GM23338 (cell line): Measurements from ENCODE around the gene MLLT3.
"Not testable (repeated sequence)": the region's sequence is repeated elsewhere in the genome, so short reads cannot be mapped to it uniquely, and the experiment has no call there.

Experiments
- EZH2 ChIP-seq: fragments of 200-600 bp; sonication (generic); IDR thresholded peaks from one replicate; pipeline ENCODE4 v1.8.0; 2017; ENCODE audit warnings: antibody characterized with exemption, mild to moderate bottlenecking, low read depth; ENCODE audit not compliant: unreplicated experiment
- POLR2AphosphoS5 ChIP-seq: IDR thresholded peaks from 2 replicates; pipeline ENCODE4 v1.6.1; 2016; ENCODE audit warnings: antibody characterized with exemption, low read depth
- TF ChIP-seq, protein P1 (sequence below), 2 experiments: fragments of 200-600 bp in 1 of 2; sonication (generic) in 1 of 2; conservative IDR thresholded peaks; 2 replicates each; pipeline versions ENCODE4 v1.5.1 to v1.6.1; 2016 to 2017; ENCODE audit warnings: antibody characterized with exemption in 2 of 2, low read depth in 2 of 2, mild to moderate bottlenecking in 2 of 2, moderate library complexity in 1 of 2

DNA sequence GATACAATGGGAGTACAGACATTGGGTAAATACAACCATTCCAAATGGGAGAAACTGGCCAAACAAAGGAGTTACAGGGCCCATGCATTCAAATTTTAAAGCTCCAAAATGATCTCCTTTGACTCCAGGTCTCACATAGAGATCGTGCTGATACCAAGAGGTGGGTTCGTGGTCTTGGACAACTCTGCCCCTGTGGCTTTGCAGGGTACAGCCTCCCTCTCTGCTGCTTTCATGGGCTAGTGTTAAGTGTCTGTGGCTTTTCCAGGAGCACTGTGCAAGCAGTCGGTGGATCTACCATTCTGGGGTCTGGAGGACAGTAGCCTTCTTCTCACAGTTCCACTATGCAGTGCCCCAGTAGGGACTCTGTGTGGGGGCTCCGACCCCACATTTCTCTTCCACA is 39.2 kb downstream of the MLLT3 start:
- TF ChIP-seq, protein P1, sequence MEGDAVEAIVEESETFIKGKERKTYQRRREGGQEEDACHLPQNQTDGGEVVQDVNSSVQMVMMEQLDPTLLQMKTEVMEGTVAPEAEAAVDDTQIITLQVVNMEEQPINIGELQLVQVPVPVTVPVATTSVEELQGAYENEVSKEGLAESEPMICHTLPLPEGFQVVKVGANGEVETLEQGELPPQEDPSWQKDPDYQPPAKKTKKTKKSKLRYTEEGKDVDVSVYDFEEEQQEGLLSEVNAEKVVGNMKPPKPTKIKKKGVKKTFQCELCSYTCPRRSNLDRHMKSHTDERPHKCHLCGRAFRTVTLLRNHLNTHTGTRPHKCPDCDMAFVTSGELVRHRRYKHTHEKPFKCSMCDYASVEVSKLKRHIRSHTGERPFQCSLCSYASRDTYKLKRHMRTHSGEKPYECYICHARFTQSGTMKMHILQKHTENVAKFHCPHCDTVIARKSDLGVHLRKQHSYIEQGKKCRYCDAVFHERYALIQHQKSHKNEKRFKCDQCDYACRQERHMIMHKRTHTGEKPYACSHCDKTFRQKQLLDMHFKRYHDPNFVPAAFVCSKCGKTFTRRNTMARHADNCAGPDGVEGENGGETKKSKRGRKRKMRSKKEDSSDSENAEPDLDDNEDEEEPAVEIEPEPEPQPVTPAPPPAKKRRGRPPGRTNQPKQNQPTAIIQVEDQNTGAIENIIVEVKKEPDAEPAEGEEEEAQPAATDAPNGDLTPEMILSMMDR (conservative IDR thresholded peaks at IDR 0.05; ENCODE audit: low read depth in 2 of 2), result not testable (repeated sequence)
- TF ChIP-seq POLR2AphosphoS5, EZH2: not testable (repeated sequence)
